Ectodermal cell (in vitro differentiated cells): ENCODE data around the gene FAM177B. TPM values are rescaled to one million over a fixed set of nuclear protein-coding genes. Genes with fewer than 3 reads are reported as not detected.

Source experiments
- H3K27ac ChIP-seq: 2 replicates; pipeline ENCODE4 v1.7.0; 2013; ENCODE audit warnings: mild to moderate bottlenecking, low read depth, low read length; ENCODE audit not compliant: insufficient read depth, poor library complexity, severe bottlenecking
- H3K27me3 ChIP-seq: 2 replicates; pipeline ENCODE4 v1.7.0; 2013; ENCODE audit warnings: mild to moderate bottlenecking, low read length; ENCODE audit not compliant: insufficient read depth, control insufficient read depth, poor library complexity, severe bottlenecking
- H3K36me3 ChIP-seq: one replicate; pipeline ENCODE4 v1.7.0; 2013; ENCODE audit warnings: low read length; ENCODE audit not compliant: control insufficient read depth, insufficient read depth
- H3K4me1 ChIP-seq: one replicate; pipeline ENCODE4 v1.7.0; 2013; ENCODE audit warnings: low read length; ENCODE audit not compliant: control insufficient read depth, insufficient read depth
- H3K4me3 ChIP-seq: 2 replicates; pipeline ENCODE4 v1.7.0; 2013; ENCODE audit warnings: low read depth, low read length, control low read depth; ENCODE audit not compliant: insufficient read depth
- H3K9me3 ChIP-seq: 2 replicates; pipeline ENCODE4 v1.7.0; 2013; ENCODE audit warnings: mild to moderate bottlenecking, low read length, moderate library complexity; ENCODE audit not compliant: control insufficient read depth
- WGBS, 2 experiments: methylation state at CpG; one replicate each; pipeline ENCODE4 v1.1.7; 2013; ENCODE audit warnings: missing lambda C conversion rate in 2 of 2; 5-methylcytosine and 5-hydroxymethylcytosine counted together
- polyA plus RNA-seq, 4 experiments: library from polyadenylated mRNA; stranded (reverse); fragments of 50-300 nt; gene quantifications; one replicate each; pipeline ENCODE4 v1.2.3, GENCODE V29; 2013

The FAM177B gene
- polyA plus RNA-seq (2013, experiment 1 of 4): not detected
- polyA plus RNA-seq (2013, experiment 2 of 4): not detected
- polyA plus RNA-seq (2013, experiment 3 of 4): not detected
- polyA plus RNA-seq (2013, experiment 4 of 4): not detected

GRCh38 chr1:222736972-222737371 lies at the start of gene FAM177B:
FAM177B (plus strand) TSS chr1:222737202; CDS start chr1:222746546, 9,344 bp downstream.
- Histone ChIP-seq H3K36me3 (peaks cover 6% of the 10 kb centered on the region), H3K4me1 (peaks cover 14% of the 10 kb centered on the region), H3K27me3 (no peaks in the 10 kb centered on the region), H3K4me3 (no peak within 1 kb of the TSS), H3K27ac (no peak within 1 kb of the TSS), H3K9me3 (no peaks in the 10 kb centered on the region)
- 40 to 83% methylated on average over 1 of the region's 1 CpG for WGBS, 2 experiments

DNA sequence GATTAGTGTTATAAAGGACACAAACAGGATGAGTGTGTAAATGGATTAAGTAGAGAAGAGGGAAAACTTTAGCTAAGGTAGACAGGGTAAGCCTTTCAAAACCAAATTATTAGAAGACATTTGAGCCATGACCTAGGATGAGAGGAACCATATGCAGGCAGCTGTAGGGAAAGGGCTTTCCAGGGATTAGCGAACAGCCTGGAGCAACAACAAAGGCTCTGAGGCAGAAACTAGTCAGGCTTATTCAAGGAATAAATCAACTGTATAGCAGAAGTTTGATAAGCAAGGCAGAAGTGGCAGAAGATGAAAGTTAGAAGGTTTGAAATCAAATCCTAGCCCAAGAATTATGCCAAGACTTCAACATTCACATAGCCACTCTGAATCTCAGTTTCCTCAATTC lies 46.0 kb upstream of the FAM177B start:
- H3K27me3 ChIP-seq: no peaks in the 10 kb centered on the region
- no peaks in the 10 kb centered on the region for H3K9me3 ChIP-seq
- H3K36me3 ChIP-seq: peaks cover 9% of the 10 kb centered on the region
- no peak overlapping the region for H3K27ac ChIP-seq
- H3K4me1 ChIP-seq: no peaks in the 10 kb centered on the region
- WGBS, 2 experiments: 88 to 94% methylated on average over 1 of the region's 1 CpG
- no peak overlapping the region for H3K4me3 ChIP-seq

DNA sequence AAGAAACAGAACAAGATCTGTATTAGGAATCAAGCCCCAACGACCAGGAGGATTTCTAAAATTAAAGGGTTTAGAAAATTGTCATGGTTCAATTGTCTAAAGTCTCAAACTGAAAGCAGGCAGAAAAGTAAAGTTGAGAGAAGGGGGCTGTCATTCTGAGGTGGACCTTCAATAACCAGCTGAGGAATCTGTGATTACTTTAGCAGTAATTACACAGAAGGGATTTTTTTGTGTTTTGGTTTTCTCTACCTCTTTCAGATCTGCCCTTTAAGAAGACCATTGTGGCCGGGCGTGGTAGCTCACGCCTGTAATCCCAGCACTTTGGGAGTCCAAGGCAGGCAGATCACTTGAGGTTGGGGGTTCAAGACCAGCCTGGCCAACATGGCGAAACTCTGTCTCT lies 42.1 kb upstream of the FAM177B start:
- Histone ChIP-seq H3K4me1 (no peaks in the 10 kb centered on the region), H3K27me3 (no peaks in the 10 kb centered on the region), H3K27ac (no peak overlapping the region), H3K4me3 (no peak overlapping the region), H3K36me3 (peaks cover 6% of the 10 kb centered on the region), H3K9me3 (no peaks in the 10 kb centered on the region)
- 88 to 91% methylated on average over 5 of the region's 5 CpGs for WGBS, 2 experiments

DNA sequence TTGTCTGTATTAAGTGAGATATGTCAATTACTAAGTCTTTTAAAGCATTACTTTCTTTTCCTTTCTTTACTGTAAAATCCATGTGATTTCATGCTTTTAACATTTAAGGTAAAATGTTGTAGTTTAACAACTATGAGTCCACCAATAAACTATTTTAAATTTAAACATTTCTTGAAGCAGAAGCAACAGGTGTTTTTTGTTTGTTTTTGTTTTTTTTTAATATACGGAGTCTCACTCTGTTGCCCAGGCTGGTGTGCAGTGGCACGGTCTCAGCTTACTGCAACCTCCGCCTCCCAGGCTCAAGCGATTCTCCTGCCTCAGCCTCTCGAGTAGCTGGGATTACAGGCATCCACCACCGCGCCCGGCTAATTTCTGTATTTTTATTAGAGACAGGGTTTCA lies 40.3 kb upstream of the FAM177B start:
- H3K4me3 ChIP-seq: no peak overlapping the region
- 88 to 95% methylated on average over 8 of the region's 8 CpGs for whole genome bisulfite sequencing, 2 experiments
- no peak overlapping the region for H3K27ac ChIP-seq
- H3K36me3 ChIP-seq: peaks cover 13% of the 10 kb centered on the region
- H3K4me1 ChIP-seq: no peaks in the 10 kb centered on the region
- H3K27me3 ChIP-seq: no peaks in the 10 kb centered on the region
- no peaks in the 10 kb centered on the region for H3K9me3 ChIP-seq

GRCh38 chr1:222697203-222697602 lies 39.8 kb upstream of the FAM177B start:
- 87 to 97% methylated on average over 1 to 2 of the region's 2 CpGs for WGBS, 2 experiments

DNA sequence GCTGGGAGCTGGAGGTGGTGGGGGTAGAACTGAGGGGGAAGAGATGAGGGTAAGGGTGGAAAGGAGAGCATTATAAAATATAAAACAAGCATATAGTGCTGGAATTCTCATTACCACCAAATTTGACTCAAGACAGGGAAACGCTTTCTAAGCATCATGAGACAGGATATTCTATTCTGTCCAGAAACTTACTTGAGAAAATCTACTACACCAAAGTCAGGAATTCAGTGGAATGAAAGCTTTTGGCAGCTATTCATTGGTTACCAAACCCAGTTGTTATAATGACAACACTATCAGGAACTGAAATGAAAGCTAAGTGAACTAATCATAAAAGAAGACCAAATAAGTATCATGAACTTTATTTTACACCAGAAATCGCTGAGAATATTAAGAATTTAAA lies 39.2 kb upstream of the FAM177B start:
- Histone ChIP-seq H3K36me3 (peaks cover 17% of the 10 kb centered on the region), H3K9me3 (no peaks in the 10 kb centered on the region), H3K4me3 (no peak overlapping the region), H3K27ac (no peak overlapping the region), H3K4me1 (no peaks in the 10 kb centered on the region), H3K27me3 (no peaks in the 10 kb centered on the region)
- 93 to 96% methylated on average over 1 of the region's 2 CpGs for WGBS, 2 experiments

More at GRCh38 chr1:222697203-222697602, 39.8 kb upstream of the FAM177B start:
- Histone ChIP-seq H3K4me3 (no peak overlapping the region), H3K27me3 (no peaks in the 10 kb centered on the region), H3K27ac (no peak overlapping the region), H3K36me3 (peaks cover 13% of the 10 kb centered on the region), H3K4me1 (no peaks in the 10 kb centered on the region), H3K9me3 (no peaks in the 10 kb centered on the region)

GRCh38 chr1:222702210-222702609 lies 34.8 kb upstream of the FAM177B start:
- no peak overlapping the region for H3K4me3 ChIP-seq
- peaks cover 23% of the 10 kb centered on the region for H3K36me3 ChIP-seq
- no peak overlapping the region for H3K27ac ChIP-seq
- H3K27me3 ChIP-seq: no peaks in the 10 kb centered on the region
- H3K4me1 ChIP-seq: no peaks in the 10 kb centered on the region
- 93 to 94% methylated on average over 3 of the region's 4 CpGs for WGBS, 2 experiments
- no peaks in the 10 kb centered on the region for H3K9me3 ChIP-seq

DNA sequence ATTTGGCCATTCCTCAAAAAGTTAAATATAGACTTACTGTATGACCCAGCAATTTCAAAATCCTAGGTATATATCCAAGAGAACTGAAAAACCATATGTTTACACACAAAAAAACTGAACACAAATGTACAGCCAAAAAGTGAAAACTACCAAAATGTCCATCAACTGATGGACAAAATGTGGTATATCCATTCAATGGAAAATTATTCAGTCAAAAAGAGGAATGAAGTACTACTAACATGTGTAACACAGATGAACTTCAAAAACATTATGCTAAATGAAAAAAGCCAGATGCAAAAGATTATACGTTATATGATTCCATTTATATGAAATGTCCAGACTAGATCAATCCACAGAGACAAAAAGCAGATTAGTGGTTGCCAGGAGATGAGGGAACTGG lies 32.7 kb upstream of the FAM177B start:
- WGBS, 2 experiments: 94% methylated on average over 1 of the region's 1 CpG; no CpG with 5 or more reads in 1 of the 2 experiments
- Histone ChIP-seq H3K27me3 (no peaks in the 10 kb centered on the region), H3K27ac (no peak overlapping the region), H3K9me3 (no peaks in the 10 kb centered on the region), H3K4me3 (no peak overlapping the region), H3K4me1 (no peaks in the 10 kb centered on the region), H3K36me3 (peaks cover 20% of the 10 kb centered on the region)

DNA sequence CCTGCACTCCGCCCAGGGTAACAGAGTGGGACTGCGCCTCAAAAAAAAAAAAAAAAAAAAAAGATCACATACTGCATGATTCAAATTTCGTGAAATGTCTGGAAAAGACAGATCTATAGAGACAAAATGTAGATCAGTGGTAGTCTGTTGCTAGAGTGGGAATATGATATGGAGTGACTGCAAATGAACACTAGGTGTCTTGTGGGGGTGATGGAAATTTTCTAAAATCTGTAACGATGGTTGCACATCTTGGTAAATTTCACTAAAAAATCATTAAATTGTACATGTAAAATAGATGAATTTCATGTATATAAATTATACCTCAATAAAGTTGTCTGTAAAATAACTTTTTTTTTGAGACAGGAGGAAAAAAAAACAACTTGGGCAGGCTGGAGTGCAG lies 30.2 kb upstream of the FAM177B start:
- Histone ChIP-seq H3K27ac (no peak overlapping the region), H3K4me1 (no peaks in the 10 kb centered on the region), H3K9me3 (no peaks in the 10 kb centered on the region), H3K4me3 (no peak overlapping the region), H3K36me3 (peaks cover 10% of the 10 kb centered on the region), H3K27me3 (no peaks in the 10 kb centered on the region)
- WGBS, 2 experiments: 67% methylated on average over 3 of the region's 4 CpGs

GRCh38 chr1:222709700-222710153 lies 27.3 kb upstream of the FAM177B start:
- WGBS, 2 experiments: 91 to 92% methylated on average over 5 of the region's 5 CpGs
- Histone ChIP-seq H3K4me1 (no peaks in the 10 kb centered on the region), H3K9me3 (no peaks in the 10 kb centered on the region), H3K27me3 (no peaks in the 10 kb centered on the region), H3K27ac (no peak overlapping the region), H3K36me3 (no peaks in the 10 kb centered on the region), H3K4me3 (no peak overlapping the region)
